Upper lobe of left lung (tissue), 4 donors: ENCODE results near the gene FAM236A.
"Not testable (repeated sequence)": the region's sequence is repeated elsewhere in the genome, so short reads cannot be mapped to it uniquely, and the experiment has no call there.

Experiments
- CTCF ChIP-seq, 6 experiments: fragments of 450-650 bp in 4 of 6; fragments of 200-600 bp in 2 of 6; sonication (generic) in 2 of 6; IDR thresholded peaks; one replicate each; pipeline ENCODE4 v1.5.1; 2016 to 2019; ENCODE audit warnings: antibody characterized with exemption in 6 of 6
- EP300 ChIP-seq, 4 donors: sonication (generic); formaldehyde crosslinking; IDR thresholded peaks; one replicate each; pipeline ENCODE4 v1.5.1; 2017; ENCODE audit warnings: antibody characterized with exemption in 4 of 4, control low read depth in 2 of 4
- POLR2A ChIP-seq, 4 donors: fragments of 450-650 bp; IDR thresholded peaks; one replicate each; pipeline ENCODE4 v1.5.1; 2016 to 2017; ENCODE audit warnings: antibody characterized with exemption in 4 of 4, mild to moderate bottlenecking in 2 of 4
- POLR2AphosphoS5 ChIP-seq, 2 donors: sonication (generic); formaldehyde crosslinking; IDR thresholded peaks; one replicate each; pipeline ENCODE4 v1.5.1; 2017; ENCODE audit warnings: antibody characterized with exemption in 2 of 2

GRCh38 chrX:72943819-72944169 is 5.8 kb downstream of the FAM236A start, which contains the start of gene DMRTC1:
- not testable (repeated sequence) for TF ChIP-seq POLR2A, CTCF, POLR2AphosphoS5, EP300 (IDR thresholded peaks at IDR 0.05)
